Stimulated activated CD4-positive, alpha-beta T cell treated with anti-CD3 and anti-CD28 coated beads, Interleukin-2, amount 100 ng/mL, for 4 hours (primary cell): ENCODE data around the gene AP1M1.
A peak's percentile ranks its signal among the peaks of the same experiment; 100 is the strongest.
"Not testable (repeated sequence)": the region's sequence is repeated elsewhere in the genome, so short reads cannot be mapped to it uniquely, and the experiment has no call there.

Experiments used
- DNase-seq: peaks from one replicate; pipeline ENCODE4 v3.0.0-alpha.2; 2020; ENCODE audit warnings: low read depth

AP1M1 gene

DNA sequence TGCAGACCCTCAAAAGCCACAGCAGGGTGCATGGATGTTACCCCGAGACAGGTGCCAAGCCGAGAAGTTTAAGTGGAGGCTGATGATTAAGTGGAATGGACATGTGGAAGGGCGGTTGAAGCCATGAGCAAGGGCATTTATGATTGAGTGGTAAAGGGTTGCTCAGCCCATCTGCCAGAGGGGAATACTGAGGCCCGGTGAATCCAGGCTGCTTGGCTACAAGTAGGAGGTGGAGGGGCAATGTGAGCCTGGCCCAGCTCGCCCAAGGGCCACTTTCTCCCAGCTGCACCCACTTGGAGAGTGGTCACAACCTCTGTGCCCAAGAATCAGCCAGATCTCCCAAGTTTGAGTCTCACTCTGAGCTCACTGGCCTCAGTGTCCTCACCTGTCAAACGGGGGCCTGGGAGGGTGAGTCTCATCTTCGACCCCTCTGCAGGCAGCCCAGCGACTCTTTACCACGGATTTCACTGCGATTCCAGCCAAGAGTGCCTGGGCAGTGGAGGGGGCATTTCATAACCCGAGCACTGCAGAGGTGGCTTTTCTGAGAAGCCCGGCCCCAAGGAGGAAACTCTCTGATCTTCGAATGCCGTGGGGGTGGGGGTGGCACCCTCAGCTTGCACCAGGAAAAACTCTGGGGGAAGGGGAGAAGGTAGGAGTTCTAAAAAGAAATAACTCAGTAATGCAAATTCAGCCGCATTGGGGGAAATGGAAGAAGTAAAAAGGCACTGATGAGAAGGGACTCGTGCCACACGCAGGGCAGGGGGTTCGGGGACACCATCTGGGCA, 64.1 kb downstream of the AP1M1 start:
- DNase-seq: no peak

DNA sequence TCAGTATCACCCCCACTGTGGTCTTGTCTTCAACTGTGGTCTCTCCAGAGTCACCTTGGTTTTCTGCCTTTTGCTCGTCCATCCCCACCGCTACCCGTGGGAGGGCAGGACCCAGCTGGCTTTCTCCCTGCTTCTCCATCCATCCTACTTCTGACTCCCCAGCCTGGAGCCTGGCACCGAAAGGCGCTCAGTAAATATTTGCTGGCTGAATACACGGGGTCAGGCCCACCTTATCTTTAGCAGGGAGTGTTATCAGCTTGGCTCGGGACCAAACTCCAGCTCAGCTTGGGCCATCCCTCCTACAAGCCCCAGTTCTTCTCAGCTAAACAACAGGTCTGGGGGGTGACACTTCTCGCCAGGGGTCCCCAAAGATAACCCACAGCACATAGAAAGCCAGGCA, 64.9 kb downstream of the AP1M1 start:
- no peak for DNase-seq

DNA sequence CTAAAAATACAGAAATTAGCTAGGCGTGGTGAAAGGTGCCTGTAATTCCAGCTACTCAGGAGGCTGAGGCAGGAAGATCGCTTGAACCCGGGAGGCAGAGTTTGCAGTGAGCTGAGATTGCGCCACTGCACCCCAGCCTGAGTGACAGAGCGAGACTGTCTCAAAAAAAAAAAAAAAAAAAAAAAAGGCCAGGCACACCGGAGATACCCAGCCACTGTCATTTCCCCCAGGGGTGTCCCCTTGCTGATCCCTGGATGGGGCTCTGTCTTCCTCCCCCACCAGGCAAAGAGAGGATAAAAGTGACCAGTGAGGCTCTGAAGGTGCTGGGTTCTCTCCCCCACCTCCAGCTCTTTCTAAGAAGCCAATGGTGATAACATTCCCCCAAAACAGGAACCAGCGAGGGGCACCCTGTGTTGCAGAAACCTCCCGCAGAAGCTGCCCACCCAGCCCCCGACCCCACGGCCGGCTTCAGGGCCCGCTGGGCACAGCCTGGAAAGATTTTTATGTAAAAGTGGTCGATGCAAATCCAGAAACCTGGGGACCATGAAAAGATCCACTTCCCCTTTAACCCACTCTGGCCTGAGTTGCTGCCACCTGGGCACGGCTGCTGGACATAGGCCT, 65.5 kb downstream of the AP1M1 start:
- no peak for DNase-seq

DNA sequence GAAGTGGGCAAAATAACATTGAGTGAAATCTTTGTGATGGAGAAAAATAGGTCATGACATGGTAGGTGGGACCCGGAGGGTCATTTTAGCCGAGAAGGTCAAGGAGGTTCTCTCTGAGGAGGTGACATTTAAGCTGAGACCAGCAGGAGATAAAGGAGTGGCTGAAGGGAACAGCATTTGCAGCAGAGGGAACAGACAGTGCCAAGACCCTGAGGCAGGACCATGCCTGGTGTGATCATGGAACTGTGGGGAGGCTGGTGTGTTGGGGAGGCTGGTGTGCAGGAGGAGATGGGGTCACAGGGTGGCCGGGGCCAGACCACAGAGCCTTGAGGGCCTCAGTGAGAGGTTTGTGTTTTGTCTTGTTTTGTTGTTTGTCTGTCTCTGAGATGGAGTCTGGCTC, 67.5 kb downstream of the AP1M1 start:
- DNase-seq: no peak

DNA sequence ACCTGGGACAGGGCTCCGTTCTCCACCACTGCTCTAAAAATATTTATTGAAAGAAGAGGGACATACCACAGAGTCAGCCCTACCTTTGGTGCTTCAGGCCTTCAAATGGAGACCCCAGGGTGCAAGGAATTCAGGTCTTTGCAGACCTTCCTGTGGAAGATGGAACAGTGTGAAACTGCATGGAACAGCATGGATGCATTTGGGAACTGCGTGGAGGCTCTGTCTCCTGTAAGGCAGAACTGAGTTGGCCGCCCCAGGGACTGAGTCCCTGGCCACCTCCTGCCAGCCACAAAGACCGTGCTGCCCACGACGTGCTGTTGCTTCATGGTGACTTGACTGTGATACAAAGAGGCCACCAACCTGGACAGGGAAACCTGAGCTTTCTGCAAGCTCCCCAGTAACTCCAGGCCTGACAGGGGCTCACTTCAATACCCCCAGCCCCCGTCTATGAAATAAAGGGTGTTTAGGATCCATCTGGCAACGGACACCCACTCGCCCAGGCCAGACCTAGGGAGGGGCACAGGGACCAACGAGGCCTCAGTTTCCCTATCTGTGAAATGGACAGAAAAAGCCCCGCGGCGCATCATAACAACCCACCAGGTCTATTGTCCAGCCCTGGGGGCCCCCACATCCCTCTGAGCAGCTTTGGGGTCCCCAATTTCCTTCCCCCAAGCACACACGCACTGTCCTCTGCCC, 68.3 kb downstream of the AP1M1 start:
- DNase-seq: no peak

DNA sequence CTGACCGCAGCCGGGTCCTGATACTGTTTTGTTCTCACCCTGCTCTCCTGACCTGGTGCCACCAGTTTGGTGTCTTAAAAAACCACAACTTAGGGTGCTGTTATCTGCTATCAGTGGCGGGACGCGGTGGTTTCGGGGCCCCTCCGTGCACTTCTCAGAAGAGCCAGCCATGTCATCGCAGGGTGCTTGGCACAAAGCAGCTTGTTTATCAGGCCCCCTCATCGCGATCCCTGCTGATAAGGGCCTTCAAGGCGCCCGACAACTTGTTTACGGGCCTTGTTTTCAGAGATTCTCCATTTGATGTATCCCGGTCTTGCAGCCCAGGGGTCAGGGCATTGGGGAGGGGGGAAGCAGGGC, 68.9 kb downstream of the AP1M1 start:
- DNase-seq: no peak

DNA sequence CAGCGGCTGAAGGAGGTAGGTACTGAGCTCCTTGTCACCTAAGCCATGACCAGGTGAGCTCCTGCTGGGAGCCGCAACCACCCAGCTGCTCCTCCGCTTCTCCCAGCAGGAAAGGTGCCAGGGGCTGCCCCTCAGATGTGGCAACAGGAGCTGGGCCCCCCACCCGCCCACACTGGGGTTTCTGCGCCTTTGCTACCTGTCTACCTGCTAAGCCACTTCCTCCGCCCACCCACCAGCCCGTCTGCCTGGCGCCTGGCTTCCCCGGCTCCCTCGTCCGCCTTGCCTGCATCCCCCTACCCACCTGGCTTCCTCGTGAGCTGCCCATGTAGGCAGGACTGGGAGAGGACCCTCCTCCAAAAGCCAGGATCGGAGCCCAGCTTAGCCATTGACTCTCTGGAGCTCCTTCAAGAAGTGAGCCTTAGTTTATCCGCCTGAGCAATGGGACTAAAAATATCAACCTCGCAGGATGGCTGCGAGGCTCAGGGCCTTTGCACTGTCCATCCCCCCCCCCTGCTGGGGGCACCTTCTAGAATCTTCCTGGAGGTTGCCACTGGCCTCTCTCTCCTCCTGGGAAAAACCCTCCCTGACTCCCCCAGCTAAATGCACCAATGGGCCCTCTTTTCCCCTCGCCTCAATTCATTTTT, 71.1 kb downstream of the AP1M1 start:
- DNase-seq: peak; percentile 48

DNA sequence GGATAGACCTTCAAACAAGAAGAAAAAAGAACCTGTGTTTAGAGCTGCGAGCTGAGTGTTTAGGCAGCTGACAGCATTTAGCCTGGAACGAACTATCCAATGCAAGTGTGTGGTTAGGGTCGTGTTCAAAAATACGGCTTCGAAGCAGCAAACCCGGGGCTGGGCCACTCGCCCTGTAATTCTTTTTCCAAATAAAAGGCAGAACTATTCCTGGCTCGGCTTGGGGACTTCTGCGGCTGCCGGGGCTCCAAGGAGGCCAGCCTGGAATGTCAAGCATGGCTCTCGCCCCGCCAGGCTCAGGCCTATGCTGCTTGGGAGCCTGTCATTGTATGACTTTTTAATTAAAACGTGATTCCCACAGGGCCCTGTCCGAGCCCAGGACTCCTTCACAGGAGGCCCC, 75.2 kb downstream of the AP1M1 start:
- no peak for DNase-seq

DNA sequence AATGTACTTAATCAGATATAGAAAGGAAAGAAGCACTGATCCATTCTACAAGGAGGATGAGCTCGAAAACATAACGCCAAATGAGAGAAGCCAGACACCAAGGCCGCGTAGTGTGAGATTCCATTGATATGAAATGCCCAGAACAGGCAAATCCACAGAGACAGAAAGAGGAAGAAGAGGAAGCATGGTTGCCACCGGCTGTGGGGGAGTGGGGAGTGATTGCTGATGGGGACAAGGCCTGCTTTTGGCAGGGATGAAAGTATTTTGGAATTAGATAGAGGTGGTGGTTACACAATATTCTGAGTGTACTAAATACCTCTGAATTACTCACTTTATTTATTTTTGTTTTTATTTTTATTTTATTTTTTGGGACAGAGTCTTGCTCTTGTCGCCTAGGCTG, 76.7 kb downstream of the AP1M1 start:
- DNase-seq: no peak

DNA sequence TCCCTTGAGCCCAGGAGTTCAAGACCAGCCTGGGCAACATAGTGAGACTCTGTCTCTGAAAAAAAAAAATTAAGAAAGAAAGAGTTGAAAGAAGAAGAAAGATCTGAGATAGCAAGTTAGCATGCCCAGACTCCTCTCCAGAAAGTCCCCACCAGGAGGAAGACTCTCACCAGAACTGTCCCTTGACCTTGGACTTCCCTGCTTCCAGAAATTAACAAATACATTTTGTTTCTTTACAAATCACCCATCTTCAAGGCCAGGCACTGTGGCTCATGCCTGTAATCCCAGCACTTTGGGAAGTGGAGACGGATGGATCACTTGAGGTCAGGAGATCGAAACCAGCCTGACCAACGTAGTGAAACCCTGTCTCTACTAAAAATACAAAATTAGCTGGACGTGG, 82.6 kb downstream of the AP1M1 start:
- DNase-seq: no peak

DNA sequence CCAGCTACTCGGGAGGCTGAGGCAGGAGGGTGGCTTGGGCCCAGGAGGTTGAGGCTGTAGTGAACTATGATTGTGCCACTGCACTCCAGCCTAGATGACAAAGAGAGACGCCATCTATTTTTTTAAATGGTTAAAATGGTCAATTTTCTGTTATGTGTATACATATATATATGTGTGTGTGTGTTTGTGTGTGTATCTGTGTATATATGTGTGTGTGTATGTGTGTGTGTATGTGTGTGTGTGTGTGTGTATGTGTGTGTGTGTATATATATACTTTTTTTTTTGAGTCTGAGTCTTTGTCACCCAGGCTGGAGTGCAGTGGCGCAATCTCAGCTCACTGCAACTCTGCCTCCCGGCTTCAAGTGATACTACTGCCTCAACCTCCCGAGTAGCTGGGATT, 84.0 kb downstream of the AP1M1 start:
- DNase-seq: no peak

DNA sequence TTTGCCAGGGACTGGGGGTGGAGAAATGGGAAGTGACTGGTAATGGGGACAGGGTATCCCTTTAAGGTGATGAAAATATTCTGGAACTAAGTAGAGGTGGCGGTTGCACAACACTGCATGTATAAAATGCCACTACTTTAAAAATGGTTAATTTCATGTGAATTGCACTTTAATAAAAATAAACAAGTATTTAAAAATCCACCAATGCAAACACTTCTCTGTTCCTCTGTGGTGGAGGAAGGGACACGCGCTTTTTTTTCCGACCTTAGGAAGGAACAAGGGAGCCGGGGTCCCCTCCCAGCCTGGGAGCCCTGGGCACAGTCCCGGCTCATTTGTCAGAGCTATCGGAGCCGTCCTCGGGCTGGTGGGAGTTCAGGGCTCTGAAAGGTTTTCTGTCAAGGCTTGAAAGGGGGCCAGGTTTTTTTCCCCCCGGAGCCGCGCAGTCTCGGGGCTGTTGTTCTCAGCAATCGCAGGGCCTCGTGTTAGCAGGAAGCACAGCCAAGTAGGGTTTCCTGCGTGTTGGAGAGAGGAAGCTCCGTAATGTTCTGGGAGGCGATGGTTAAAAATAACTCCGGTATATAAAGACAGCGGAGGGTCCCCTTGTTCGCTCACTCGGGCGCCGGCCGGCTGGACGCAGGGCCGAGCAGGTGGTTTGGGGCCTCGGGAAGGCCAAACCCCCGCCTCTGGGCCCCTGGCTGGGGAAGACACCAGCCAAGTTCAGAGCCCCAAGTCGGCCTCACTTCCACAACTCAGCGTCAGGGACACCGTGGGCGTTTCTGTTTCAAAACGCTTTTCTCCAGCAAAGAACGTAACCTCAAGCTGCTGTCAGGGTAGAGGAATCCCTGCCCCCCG, 85.7 kb downstream of the AP1M1 start:
- peak; percentile 69 for DNase-seq

DNA sequence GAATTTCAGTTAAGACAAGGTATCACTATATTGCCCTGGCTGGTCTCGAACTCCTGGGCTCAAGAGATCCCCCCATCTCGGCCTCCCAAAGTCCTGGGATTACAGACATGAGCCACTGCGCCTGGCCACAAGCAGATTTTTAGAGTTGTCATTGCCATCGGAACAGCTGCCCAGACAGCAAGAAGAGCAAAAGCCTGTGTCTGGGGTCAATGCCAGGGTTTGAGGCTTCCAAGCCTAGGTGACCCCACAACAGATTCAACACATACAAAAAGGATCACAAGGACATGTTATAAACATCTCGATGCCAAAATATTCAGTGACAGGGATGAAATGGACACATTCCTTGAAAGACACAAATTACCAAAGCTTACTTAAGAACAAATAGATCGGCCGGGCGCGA, 86.8 kb downstream of the AP1M1 start:
- DNase-seq: no peak

DNA sequence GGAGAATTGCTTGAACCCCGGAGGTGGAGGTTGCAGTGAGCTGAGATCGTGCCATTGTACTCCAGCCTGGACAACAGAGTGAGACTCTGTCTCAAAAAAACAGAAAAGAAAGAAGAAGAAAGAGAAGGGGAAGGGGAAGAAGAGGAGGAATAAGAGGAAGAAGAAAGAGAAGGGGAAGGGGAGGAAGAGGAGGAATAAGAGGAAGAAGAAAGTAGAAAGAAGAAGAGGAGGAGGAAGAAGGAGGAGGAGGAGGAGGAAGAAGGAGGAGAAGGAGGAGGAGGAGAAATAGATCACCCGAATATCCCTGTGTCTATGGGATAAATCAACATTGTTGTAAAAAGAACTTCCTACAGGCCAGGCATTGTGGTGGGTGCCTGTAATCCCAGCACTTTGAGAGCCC, 87.4 kb downstream of the AP1M1 start:
- not testable (repeated sequence) for DNase-seq

DNA sequence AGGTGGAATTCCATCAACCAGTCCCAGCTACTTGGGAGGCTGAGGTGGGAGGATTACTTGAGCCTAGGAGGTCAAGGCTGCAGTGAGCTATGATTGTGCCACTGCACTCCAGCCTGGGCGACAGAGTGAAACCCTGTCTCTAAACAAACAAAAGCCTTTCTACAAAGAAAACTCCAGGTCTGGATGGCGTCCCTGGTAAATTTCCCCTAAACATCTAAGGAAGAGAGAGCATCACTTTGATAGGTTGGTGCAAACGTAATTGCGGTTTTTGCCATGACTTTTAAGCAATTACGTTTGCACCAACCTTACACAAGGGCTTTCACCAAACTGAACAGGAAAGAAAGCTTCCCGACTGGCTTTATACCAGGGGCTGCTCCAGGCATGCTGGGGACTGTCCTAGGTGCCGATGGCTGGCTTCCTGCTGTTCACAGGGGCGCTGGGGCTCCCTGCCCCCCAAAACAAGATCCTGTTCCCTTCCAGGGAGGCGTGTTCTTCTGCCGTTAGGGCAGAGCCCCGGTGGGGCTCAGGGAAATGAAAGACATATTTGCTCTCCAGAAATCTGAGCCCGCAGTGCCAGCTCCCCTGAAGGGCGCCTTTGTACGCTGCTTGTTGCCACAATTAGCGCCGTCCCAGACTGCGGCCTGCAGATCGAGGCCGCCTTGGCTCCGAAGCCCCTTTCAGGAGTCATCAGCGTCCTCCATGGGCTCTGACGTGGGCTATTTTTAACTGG, 88.2 kb downstream of the AP1M1 start:
- DNase-seq: no peak

DNA sequence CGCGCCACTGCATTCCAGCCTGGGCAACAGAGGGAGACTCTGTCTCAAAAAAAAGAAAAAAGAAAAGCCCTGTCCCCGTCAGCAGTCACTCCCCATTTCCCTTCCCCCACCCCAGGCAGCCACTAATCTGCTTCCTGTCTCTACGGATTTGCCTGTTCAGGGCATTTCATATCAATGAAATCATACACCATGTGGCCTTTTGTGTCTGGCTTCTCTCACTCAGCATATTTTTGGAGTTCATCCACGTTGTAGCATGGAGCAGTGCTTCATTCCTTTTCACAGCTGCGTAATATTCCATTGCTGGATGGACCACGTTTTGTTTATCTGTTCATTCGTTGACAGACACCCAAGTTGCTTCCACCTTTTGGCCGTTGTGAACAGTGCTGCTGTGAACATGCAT, 90.8 kb downstream of the AP1M1 start:
- DNase-seq: no peak

DNA sequence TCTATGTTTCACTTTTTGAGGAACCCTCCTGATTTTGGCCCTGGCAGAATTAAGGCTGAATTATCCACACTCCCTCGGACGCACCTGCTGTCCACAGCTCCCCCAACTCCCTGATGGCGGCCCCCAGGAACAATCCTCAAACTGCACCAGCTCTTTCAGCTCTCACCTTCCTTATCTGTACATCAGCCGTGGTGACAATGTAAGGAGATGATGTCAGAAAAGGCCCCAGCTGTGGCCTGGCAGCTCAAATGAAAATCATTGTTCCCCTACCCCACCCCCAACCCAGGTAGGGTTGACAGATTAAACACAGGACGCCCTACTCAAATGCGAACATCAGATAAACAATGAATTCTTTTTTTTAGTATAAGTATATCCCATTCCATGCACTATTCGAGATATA, 91.9 kb downstream of the AP1M1 start:
- DNase-seq: no peak

DNA sequence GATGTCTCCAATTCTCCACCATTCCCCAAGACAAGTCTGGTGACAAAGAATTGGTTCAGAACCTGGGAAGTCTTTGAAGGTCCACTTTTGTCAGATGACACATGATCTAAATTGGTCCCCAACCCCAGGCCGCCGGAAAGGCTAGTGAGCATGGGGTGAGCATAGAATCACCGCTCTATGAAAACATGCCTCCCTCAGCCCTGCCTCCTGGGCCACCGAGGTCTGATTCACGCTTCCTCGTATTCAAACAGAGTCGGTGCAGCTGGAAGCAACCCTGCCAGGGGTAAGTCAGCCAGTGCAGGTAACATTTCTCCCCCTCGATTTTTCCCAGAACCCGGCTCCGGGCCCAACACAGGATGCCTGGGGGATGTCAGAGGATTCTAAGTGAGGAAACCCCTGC, 93.0 kb downstream of the AP1M1 start:
- no peak for DNase-seq

DNA sequence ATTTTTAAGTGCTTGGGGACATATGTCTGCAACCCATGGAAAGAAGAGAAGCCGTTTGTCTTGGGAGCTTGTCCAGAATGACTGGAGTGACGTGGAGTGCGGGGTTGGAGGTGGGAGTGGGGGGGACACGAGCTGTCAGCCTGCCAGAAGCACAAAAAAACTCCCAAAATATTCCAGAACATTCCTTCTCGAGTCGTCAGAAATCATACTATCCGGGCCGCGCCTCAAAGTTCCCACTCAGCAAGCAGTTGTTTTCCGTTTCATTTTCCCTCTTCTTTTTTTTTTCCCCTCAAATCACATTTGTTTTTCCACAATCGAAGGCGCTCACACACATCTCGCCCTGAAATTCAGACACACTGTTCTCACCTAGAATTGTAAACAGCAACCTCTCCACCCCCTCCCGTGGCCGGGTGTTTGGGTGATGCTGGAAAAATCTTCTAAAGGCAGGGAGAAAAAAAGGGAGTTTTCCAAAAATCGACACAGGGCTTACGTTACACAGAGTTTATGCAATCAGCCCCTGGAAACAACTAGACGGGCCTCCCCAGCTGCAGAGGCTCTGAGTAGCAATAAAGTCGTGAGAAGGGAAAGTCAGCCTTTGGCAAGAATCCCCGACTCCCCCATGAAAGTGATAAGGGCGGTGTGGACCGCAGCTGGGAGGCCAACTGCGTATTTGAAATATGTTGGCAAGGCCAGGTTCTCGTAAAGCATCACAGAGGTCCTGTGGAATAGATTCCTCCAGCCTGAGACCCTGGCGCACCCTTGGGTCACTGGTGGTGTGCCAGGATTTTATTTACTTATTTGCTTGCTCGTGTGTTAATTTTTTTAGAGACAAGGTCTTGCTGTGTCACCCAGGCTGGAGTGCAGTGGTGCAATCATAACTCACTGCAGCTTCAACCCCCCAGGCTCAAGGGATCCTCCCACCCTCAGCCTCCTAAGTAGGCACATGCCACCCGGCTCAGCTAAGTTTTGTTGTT, 95.7 kb downstream of the AP1M1 start:
- no peak for DNase-seq

DNA sequence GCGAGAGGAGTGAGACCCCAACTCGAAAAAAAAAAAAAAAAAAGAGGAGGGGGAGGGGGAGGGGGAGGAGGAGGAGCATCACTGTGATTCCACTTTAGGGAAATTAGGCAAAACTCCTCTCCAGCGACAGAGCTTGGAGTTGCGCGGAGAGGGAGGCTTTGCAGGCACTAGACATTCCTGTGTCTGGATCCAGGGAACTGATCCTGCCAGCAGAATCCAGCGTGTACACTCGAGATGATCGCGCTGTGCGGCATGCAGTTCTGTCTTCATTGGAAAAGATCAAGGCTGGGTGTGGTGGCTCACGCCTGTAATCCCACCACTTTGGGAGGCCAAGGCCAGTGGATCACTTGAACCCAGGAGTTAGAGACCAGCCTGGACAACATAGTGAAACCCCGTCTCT, 97.3 kb downstream of the AP1M1 start:
- no peak for DNase-seq
